Heart left ventricle (tissue), 13 donors: Measurements from ENCODE around the gene PAWR.

Experiments used
- CTCF ChIP-seq, 12 donors: fragments of 200-600 bp; sonication (generic) in 4 of 12; IDR thresholded peaks; one replicate each; pipeline versions ENCODE4 v1.5.0 to v1.8.0; 2018 to 2022; ENCODE audit warnings: antibody characterized with exemption in 12 of 12, mild to moderate bottlenecking in 5 of 12
- POLR2A ChIP-seq, 2 donors: fragments of 450-650 bp; IDR thresholded peaks; one replicate each; pipeline ENCODE4 v1.6.1; 2017; ENCODE audit warnings: antibody characterized with exemption in 2 of 2, mild to moderate bottlenecking in 2 of 2, moderate library complexity in 2 of 2
- donor health status: ischemic (EF 13 %, LVEDD 7.1; RV severe dilation, severe dysfunction).
- donor health status: DM: no; HTN: yes; CAD: no.
- donor health status: DM: no; HTN: no; CAD: no.
- donor health status: ischemic (EF 25% LVEDD 6.9; RV normal size, moderate dysfunction).
- donor health status: ischemic (EF 25% LVEDD 5.7; RV mildly dilated, moderate dysfunction).
- donor health status: ischemic (EF 35%, LVEDD 5.7; RV mildly dilated, moderate dysfunction).
- donor health status: nonischemic (EF 11% LVEDD 7.7; RV severe dilation, severe dysfunction).
- donor health status: DM: yes; HTN: yes; CAD: no.
- donor health status: PGD.
- donor health status: ischemic (EF 29% LVEDD 5.4; RV normal size, mild dysfunction).
- donor health status: nonischemic (EF 23%, LVEDD 6.1; RV moderate dilation, normal function).

- no peak for TF ChIP-seq CTCF (IDR thresholded peaks at IDR 0.05)
- no peak for TF ChIP-seq POLR2A (IDR thresholded peaks at IDR 0.05)
Measured at GRCh38 chr12:79563021-79563740, 127.6 kb downstream of the PAWR start.
